ENCODE measurements around the gene MTFMT. TPM values are rescaled to one million over a fixed set of nuclear protein-coding genes. Genes with fewer than 3 reads are reported as not detected.

Gene MTFMT
- total and polyA plus RNA-seq, 2 of the 4 experiments (the other 2 are of a cell fraction), result 8.9 to 21.3 TPM

- Histone ChIP-seq H4K8ac (ENCODE audit: low read depth in 2 of 2, low read length in 2 of 2) (no peak overlapping the region), H2AK5ac (ENCODE audit: low read depth, low read length) (peak overlapping the region; percentile 81; the same call in 1 of the 2 replicates), H3K79me1 (ENCODE audit: low read depth in 1 of 2, low read length in 2 of 2) (no peaks in the 10 kb centered on the region), H3K4me1 (ENCODE audit: control insufficient read depth, insufficient read depth, low read length) (peaks cover 38% of the 10 kb centered on the region), H3K27ac (ENCODE audit: insufficient read depth, low read length) (no peak overlapping the region), H3K23ac (ENCODE audit: low read depth, low read length) (no peak overlapping the region), H3K27me3 (ENCODE audit: control insufficient read depth, insufficient read depth, low read length) (no peaks in the 10 kb centered on the region; the same call in 1 of the 2 replicates), H2AK9ac (replicated peaks; ENCODE audit: low read depth, low read length, poor library complexity) (no peak overlapping the region), H2BK15ac (ENCODE audit: low read depth, low read length) (no peak overlapping the region; the same call in 1 of the 3 replicates), H4K5ac (ENCODE audit: low read depth, low read length) (no peak overlapping the region), H3K14ac (replicated peaks; ENCODE audit: low read depth, low read length) (peak overlapping the region; percentile 22; the same call in 1 of the 2 replicates), H3K18ac (ENCODE audit: low read depth, low read length) (no peak overlapping the region), H2BK20ac (ENCODE audit: low read depth, low read length) (no peak overlapping the region), H2BK120ac (ENCODE audit: low read depth, low read length) (0 out of 2 replicates have a peak overlapping the region, but pooled peaks have one; percentile 7), H2BK5ac (ENCODE audit: low read depth, low read length, poor library complexity, severe bottlenecking) (no peak overlapping the region), H3K4ac (ENCODE audit: low read depth, low read length) (no peak overlapping the region), H3K4me3 (ENCODE audit: insufficient read depth, low read depth, low read length) (no peak overlapping the region), H3K9ac (ENCODE audit: low read depth, low read length) (no peak overlapping the region), H3K9me3 (ENCODE audit: control insufficient read depth, insufficient read depth, low read length) (no peaks in the 10 kb centered on the region), H4K20me1 (ENCODE audit: insufficient read depth, low read length) (peaks cover 9% of the 10 kb centered on the region), H3K9me1 (ENCODE audit: insufficient read depth, low read length) (peaks cover 37% of the 10 kb centered on the region), H4K91ac (ENCODE audit: insufficient read depth, low read depth, low read length) (no peak overlapping the region), H3K36me3 (ENCODE audit: control insufficient read depth, insufficient read depth, low read length) (no peaks in the 10 kb centered on the region), H3K4me2 (ENCODE audit: low read depth, low read length) (no peak overlapping the region), H2AFZ (replicated peaks; ENCODE audit: low read length, poor library complexity) (no peak overlapping the region), H3K56ac (ENCODE audit: extremely low read depth, insufficient read depth, low read length) (no peak overlapping the region)
- TF ChIP-seq RAD21 (IDR thresholded peaks at IDR 0.05; ENCODE audit: low read length), result no peak
- TF ChIP-seq RCOR1 (IDR thresholded peaks at IDR 0.05; ENCODE audit: insufficient replicate concordance, low read length), result no peak
- no peak for TF ChIP-seq RFX5 (IDR thresholded peaks at IDR 0.05; ENCODE audit: low read depth, low read length)
- TF ChIP-seq USF2 (IDR thresholded peaks at IDR 0.05; ENCODE audit: low read depth, low read length), result no peak
- no peak for TF ChIP-seq POLR2A (IDR thresholded peaks at IDR 0.05; ENCODE audit: low read depth, low read length)
- TF ChIP-seq BHLHE40 (IDR thresholded peaks at IDR 0.05; ENCODE audit: low read depth, low read length), result no peak
- TF ChIP-seq CTCF (conservative IDR thresholded peaks at IDR 0.05; ENCODE audit: low read depth, low read length), result no peak
- no peak for TF ChIP-seq MAFK (IDR thresholded peaks at IDR 0.05; ENCODE audit: low read depth, low read length)
- no peak for TF ChIP-seq NFE2L2 (IDR thresholded peaks at IDR 0.05; ENCODE audit: low read depth, low read length)
- TF ChIP-seq MXI1 (IDR thresholded peaks at IDR 0.05; ENCODE audit: borderline replicate concordance, low read depth, low read length), result no peak
- TF ChIP-seq SMC3 (IDR thresholded peaks at IDR 0.05; ENCODE audit: low read depth, low read length), result no peak
- TF ChIP-seq CEBPB (IDR thresholded peaks at IDR 0.05; ENCODE audit: low read depth, low read length), result no peak
- no peak for TF ChIP-seq CHD1 (IDR thresholded peaks at IDR 0.05; ENCODE audit: low read depth, low read length)
- TF ChIP-seq MAZ (IDR thresholded peaks at IDR 0.05; ENCODE audit: borderline replicate concordance, low read depth, low read length), result no peak
- TF ChIP-seq FOS (IDR thresholded peaks at IDR 0.05; ENCODE audit: low read depth, low read length), result no peak
- intact Hi-C loops (cut with micrococcal nuclease), result no loop called here
- BruUV-seq (replicated peaks), result no TSS peak
- dilution Hi-C loops (cut with HindIII; ENCODE audit: low sequenced_read_pairs, unreplicated experiment), result no loop called here
- DNase-seq, result no peak
- ChIA-PET CTCF (interaction anchor here (0.6 kb wide), 1 partner anchor 263 kb away, joined by 3 read pairs; no protein-coding TSS in a partner anchor), POLR2A (ENCODE audit: unreplicated experiment) (no interaction called here)
- no CpG with 5 or more reads among the region's 3 CpGs for WGBS, 2 experiments (ENCODE audit: extremely low coverage in 2 of 2, insufficient read length in 1 of 2)
- no peak for ATAC-seq (ENCODE audit: low read depth)
- in situ Hi-C loops (cut with MboI; ENCODE audit: low sequenced_read_pairs), result no loop called here
Measured at GRCh38 chr15:65072617-65073016, 43.2 kb upstream of the MTFMT start.

All from IMR-90 (cell line).